Trophoblast cell (in vitro differentiated cells and primary cell): ENCODE measurements around the gene SELENOI.

Experiments used
- DNase-seq, 2 donors: peaks; one replicate each; pipeline ENCODE4 v3.0.0-alpha.2; 2016
- H2AFZ ChIP-seq: 2 replicates; pipeline ENCODE4 v1.6.1; 2013; ENCODE audit warnings: low read length, moderate library complexity, mild to moderate bottlenecking; ENCODE audit not compliant: insufficient read depth, poor library complexity
- H2AK5ac ChIP-seq: 2 replicates; pipeline ENCODE4 v1.6.1; 2013; ENCODE audit warnings: mild to moderate bottlenecking, low read length
- H2BK120ac ChIP-seq: 2 replicates; pipeline ENCODE4 v1.6.1; 2013; ENCODE audit warnings: low read length, mild to moderate bottlenecking, moderate library complexity; ENCODE audit not compliant: insufficient read depth, poor library complexity
- H2BK12ac ChIP-seq: 2 replicates; pipeline ENCODE4 v1.6.1; 2013; ENCODE audit warnings: mild to moderate bottlenecking, low read length, moderate library complexity
- H2BK5ac ChIP-seq: 2 replicates; pipeline ENCODE4 v1.6.1; 2013; ENCODE audit warnings: low read length, low read depth, moderate library complexity, mild to moderate bottlenecking; ENCODE audit not compliant: poor library complexity
- H3K14ac ChIP-seq: 2 replicates; pipeline ENCODE4 v1.6.1; 2013; ENCODE audit warnings: mild to moderate bottlenecking, low read length
- H3K18ac ChIP-seq: 2 replicates; pipeline ENCODE4 v1.6.1; 2013; ENCODE audit warnings: mild to moderate bottlenecking, low read length
- H3K23ac ChIP-seq: 2 replicates; pipeline ENCODE4 v1.6.1; 2013; ENCODE audit warnings: low read length
- H3K27ac ChIP-seq: 2 replicates; pipeline ENCODE4 v1.5.1; 2013; ENCODE audit warnings: low read depth, mild to moderate bottlenecking, inconsistent platforms, low read length, moderate library complexity
- H3K27me3 ChIP-seq: 2 replicates; pipeline ENCODE4 v1.6.1; 2013; ENCODE audit warnings: inconsistent platforms, mild to moderate bottlenecking, low read length, moderate library complexity; ENCODE audit not compliant: insufficient read depth
- H3K36me3 ChIP-seq, 2 experiments: 1 replicate in 1 of 2; 2 replicates in 1 of 2; pipeline ENCODE4 v1.6.1; 2013; ENCODE audit warnings: low read length in 2 of 2, mild to moderate bottlenecking in 2 of 2, moderate library complexity in 1 of 2; ENCODE audit not compliant: insufficient read depth in 2 of 2, control insufficient read depth in 1 of 2
- H3K4ac ChIP-seq: 2 replicates; pipeline ENCODE4 v1.6.1; 2013; ENCODE audit warnings: low read depth, mild to moderate bottlenecking, low read length, moderate library complexity
- H3K4me1 ChIP-seq, 2 experiments: 1 replicate in 1 of 2; 2 replicates in 1 of 2; pipeline ENCODE4 v1.6.1; 2013; ENCODE audit warnings: low read length in 2 of 2, mild to moderate bottlenecking in 2 of 2, moderate library complexity in 1 of 2; ENCODE audit not compliant: insufficient read depth in 2 of 2, control insufficient read depth in 1 of 2
- H3K4me2 ChIP-seq: 2 replicates; pipeline ENCODE4 v1.6.1; 2013; ENCODE audit warnings: inconsistent platforms, mild to moderate bottlenecking, low read length, moderate library complexity
- H3K4me3 ChIP-seq: 2 replicates; pipeline ENCODE4 v1.5.1; 2013; ENCODE audit warnings: mild to moderate bottlenecking, low read depth, low read length, inconsistent platforms
- H3K79me1 ChIP-seq: one replicate; pipeline ENCODE4 v1.6.1; 2013; ENCODE audit warnings: low read length
- H3K79me2 ChIP-seq: 2 replicates; pipeline ENCODE4 v1.6.1; 2013; ENCODE audit warnings: low read length, mild to moderate bottlenecking; ENCODE audit not compliant: control insufficient read depth, insufficient read depth, poor library complexity
- H3K9ac ChIP-seq: 2 replicates; pipeline ENCODE4 v1.6.1; 2013; ENCODE audit warnings: mild to moderate bottlenecking, low read length
- H3K9me3 ChIP-seq: 2 replicates; pipeline ENCODE4 v1.6.1; 2013; ENCODE audit warnings: low read depth, mild to moderate bottlenecking, control low read depth, inconsistent platforms, low read length; ENCODE audit not compliant: insufficient read depth
- H4K12ac ChIP-seq: 2 replicates; pipeline ENCODE4 v1.6.1; 2013; ENCODE audit warnings: low read depth, mild to moderate bottlenecking, low read length, moderate library complexity
- H4K8ac ChIP-seq: 2 replicates; pipeline ENCODE4 v1.6.1; 2013; ENCODE audit warnings: low read depth, mild to moderate bottlenecking, low read length, moderate library complexity
- H4K91ac ChIP-seq: one replicate; pipeline ENCODE4 v1.6.1; 2013; ENCODE audit warnings: low read depth, mild to moderate bottlenecking, low read length, moderate library complexity
- WGBS: extraction: QIAGEN DNeasy Blood & Tissue Kit; methylation state at CpG from one replicate; pipeline ENCODE4 v1.1.7; 2013; ENCODE audit warnings: missing lambda C conversion rate; ENCODE audit not compliant: insufficient read length, insufficient coverage; ENCODE audit errors: extremely low coverage; 5-methylcytosine and 5-hydroxymethylcytosine counted together

Gene SELENOI

DNA sequence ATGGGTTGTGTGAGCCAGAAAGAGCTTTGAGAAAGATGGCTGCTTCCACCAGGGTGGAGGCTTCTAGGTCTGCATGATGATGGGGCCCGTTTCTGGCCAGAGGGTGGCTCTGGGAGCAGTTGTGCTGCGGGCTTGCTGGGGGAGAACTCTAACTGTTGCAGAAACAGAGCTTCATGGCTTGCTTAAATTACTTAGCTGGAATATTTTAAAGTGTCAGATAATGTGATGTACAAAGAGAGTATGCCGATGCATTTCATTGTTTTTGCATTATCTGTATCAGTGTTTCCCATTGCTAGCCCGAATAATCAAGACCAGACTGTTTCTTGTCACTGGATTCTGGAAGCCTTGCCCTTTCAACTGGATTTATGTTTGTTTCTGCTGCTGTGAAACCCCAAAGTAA is 49.5 kb downstream of the SELENOI start:
- H3K79me2 ChIP-seq, result no peaks in the 10 kb centered on the region
- no peak overlapping the region for H3K23ac ChIP-seq
- DNase-seq, result no peak
- no peaks in the 10 kb centered on the region for H3K9me3 ChIP-seq
- H2BK120ac ChIP-seq, result no peak overlapping the region
- no peak overlapping the region for H3K18ac ChIP-seq
- no peak overlapping the region for H2AFZ ChIP-seq
- H3K14ac ChIP-seq, result no peak overlapping the region
- no peak overlapping the region for H3K4me3 ChIP-seq
- no peak overlapping the region for H4K8ac ChIP-seq
- H3K9ac ChIP-seq, result no peak overlapping the region
- H3K79me1 ChIP-seq, result no peaks in the 10 kb centered on the region
- H3K27me3 ChIP-seq, result no peaks in the 10 kb centered on the region
- WGBS, result no CpG with 5 or more reads among the region's 4 CpGs
- H4K12ac ChIP-seq, result no peak overlapping the region
- no peak overlapping the region for H3K4ac ChIP-seq
- H2AK5ac ChIP-seq, result no peak overlapping the region
- no peak overlapping the region for H3K4me2 ChIP-seq
- no peak overlapping the region for H2BK12ac ChIP-seq
- H3K27ac ChIP-seq, result no peak overlapping the region
- no peak overlapping the region for H4K91ac ChIP-seq
- no peaks in the 10 kb centered on the region for H3K4me1 ChIP-seq
- no peak overlapping the region for H2BK5ac ChIP-seq
- H3K36me3 ChIP-seq, result peaks cover 2 to 5% of the 10 kb centered on the region in 2 experiments

DNA sequence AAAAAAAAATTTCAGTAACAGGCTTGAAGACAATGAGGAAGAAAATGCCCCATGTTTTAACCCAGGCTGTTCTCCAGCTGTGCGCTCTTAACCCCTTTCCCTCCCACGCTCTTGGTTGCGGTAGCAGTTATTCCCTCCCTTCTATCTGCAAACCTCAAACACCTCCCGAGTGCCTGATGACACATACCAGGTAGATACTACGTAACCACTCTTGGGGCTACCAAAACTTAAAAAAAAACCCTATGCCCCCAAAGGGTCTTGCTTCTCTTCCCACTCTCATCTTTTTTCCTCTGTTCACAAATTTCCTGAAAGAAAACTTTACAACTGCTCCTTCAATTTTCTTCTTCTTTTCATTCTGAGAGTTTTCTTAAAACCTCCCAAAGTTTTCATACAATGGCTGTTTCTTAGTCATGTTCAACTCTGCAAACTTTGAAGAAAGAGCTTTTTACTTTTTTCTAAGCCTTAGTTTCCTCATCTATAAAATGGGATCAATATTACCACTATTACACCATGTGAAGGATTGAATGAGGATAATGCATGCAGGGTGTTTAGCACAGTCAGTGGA is 50.9 kb downstream of the SELENOI start:
- Histone ChIP-seq H4K12ac (no peak overlapping the region), H3K4me3 (no peak overlapping the region), H3K23ac (no peak overlapping the region), H3K36me3 (peaks cover 2 to 3% of the 10 kb centered on the region in 2 experiments), H3K4me1 (peaks cover 2% of the 10 kb centered on the region in 2 experiments), H3K9me3 (no peaks in the 10 kb centered on the region), H3K79me1 (no peaks in the 10 kb centered on the region), H3K79me2 (no peaks in the 10 kb centered on the region), H3K27me3 (no peaks in the 10 kb centered on the region), H2BK5ac (no peak overlapping the region), H2BK12ac (no peak overlapping the region), H4K8ac (no peak overlapping the region), H2BK120ac (no peak overlapping the region), H3K14ac (no peak overlapping the region), H3K18ac (no peak overlapping the region), H2AK5ac (no peak overlapping the region), H3K4ac (no peak overlapping the region), H3K27ac (no peak overlapping the region), H3K9ac (no peak overlapping the region), H4K91ac (no peak overlapping the region), H2AFZ (no peak overlapping the region), H3K4me2 (no peak overlapping the region)
- WGBS, result no CpG with 5 or more reads among the region's 5 CpGs
- no peak for DNase-seq

DNA sequence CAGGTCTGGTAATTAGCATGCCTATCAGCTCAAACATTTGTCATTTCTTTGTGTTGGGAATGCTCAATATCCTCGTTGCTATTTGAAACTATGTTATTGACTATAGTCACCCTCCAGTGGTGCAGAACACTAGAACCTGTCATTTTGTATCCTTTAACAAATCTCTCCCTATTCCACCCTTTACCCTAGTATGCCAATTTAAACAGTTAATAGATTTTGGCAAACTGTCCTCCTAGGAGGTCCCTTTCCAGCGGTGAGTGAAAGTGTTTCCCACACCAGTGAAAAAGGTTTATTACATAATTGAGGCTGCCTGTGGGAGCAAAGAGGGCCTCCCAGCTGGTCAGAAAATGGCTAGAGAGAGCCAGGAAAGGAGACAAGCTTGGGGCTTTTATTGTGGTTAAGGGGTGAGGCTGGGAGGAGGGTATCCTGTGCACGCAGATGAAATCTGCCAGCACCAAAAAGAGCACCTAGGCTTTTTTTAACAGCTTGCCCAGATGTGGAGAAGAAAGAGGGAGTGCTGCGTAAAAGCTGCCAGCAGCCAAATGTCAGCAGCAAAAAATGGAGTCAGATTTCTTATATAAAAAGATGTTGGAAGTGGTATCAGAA is 53.9 kb downstream of the SELENOI start:
- Histone ChIP-seq H3K36me3 (peaks cover 2 to 3% of the 10 kb centered on the region in 2 experiments), H3K79me2 (no peaks in the 10 kb centered on the region), H4K12ac (no peak overlapping the region), H3K14ac (no peak overlapping the region), H2AFZ (no peak overlapping the region), H3K4me2 (no peak overlapping the region), H2BK5ac (no peak overlapping the region), H3K27ac (no peak overlapping the region), H3K4me1 (peaks cover 2 to 4% of the 10 kb centered on the region in 2 experiments), H4K8ac (no peak overlapping the region), H3K23ac (no peak overlapping the region), H3K4me3 (no peak overlapping the region), H3K4ac (no peak overlapping the region), H3K79me1 (no peaks in the 10 kb centered on the region), H4K91ac (no peak overlapping the region), H2BK12ac (no peak overlapping the region), H2BK120ac (no peak overlapping the region), H3K27me3 (no peaks in the 10 kb centered on the region), H3K9me3 (no peaks in the 10 kb centered on the region), H2AK5ac (no peak overlapping the region), H3K18ac (no peak overlapping the region), H3K9ac (no peak overlapping the region)
- no CpG with 5 or more reads among the region's 4 CpGs for WGBS
- no peak for DNase-seq

DNA sequence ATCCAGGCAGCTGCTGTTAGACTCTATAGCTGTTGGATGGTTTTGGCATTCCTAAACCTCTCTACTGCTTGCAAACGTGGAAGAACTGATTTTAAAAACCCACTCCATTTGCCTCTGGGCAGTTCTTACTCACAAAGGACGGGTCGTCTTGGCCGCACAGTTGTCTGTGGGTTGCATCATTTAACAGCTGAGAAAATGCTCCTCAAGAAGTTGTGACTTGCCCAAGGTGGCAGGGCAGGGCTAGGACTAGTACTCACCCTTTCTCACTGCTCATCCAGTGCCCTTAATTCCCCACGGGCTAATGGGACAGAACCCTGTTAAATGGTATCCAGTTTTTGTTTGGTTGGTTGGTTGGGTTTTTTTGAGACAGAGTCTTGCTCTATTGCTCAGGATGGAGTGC is 54.8 kb downstream of the SELENOI start:
- no peak overlapping the region for H3K14ac ChIP-seq
- H3K4me2 ChIP-seq, result no peak overlapping the region
- H3K36me3 ChIP-seq, result no peaks in the 10 kb centered on the region
- H3K9me3 ChIP-seq, result no peaks in the 10 kb centered on the region
- WGBS, result no CpG with 5 or more reads among the region's 5 CpGs
- H4K91ac ChIP-seq, result no peak overlapping the region
- H4K8ac ChIP-seq, result no peak overlapping the region
- H3K79me1 ChIP-seq, result no peaks in the 10 kb centered on the region
- no peak overlapping the region for H2BK5ac ChIP-seq
- H3K23ac ChIP-seq, result no peak overlapping the region
- no peak overlapping the region for H2BK120ac ChIP-seq
- no peaks in the 10 kb centered on the region for H3K79me2 ChIP-seq
- no peak overlapping the region for H3K9ac ChIP-seq
- no peak overlapping the region for H4K12ac ChIP-seq
- H2AK5ac ChIP-seq, result no peak overlapping the region
- H3K18ac ChIP-seq, result no peak overlapping the region
- peaks cover 2 to 4% of the 10 kb centered on the region in 2 experiments for H3K4me1 ChIP-seq
- H3K27ac ChIP-seq, result no peak overlapping the region
- no peak overlapping the region for H3K4ac ChIP-seq
- no peak overlapping the region for H2BK12ac ChIP-seq
- H3K27me3 ChIP-seq, result no peaks in the 10 kb centered on the region
- no peak overlapping the region for H2AFZ ChIP-seq
- H3K4me3 ChIP-seq, result no peak overlapping the region
- DNase-seq, result no peak
